Endothelial cell of umbilical vein (primary cell): ENCODE data around the gene TPCN2. TPM values are rescaled to one million over a fixed set of nuclear protein-coding genes. Genes with fewer than 3 reads are reported as not detected.

Experiments
- BruUV-seq: library from RNA; stranded (reverse); fragments of 400-500 nt; replicated peaks from 2 replicates; lab custom pipeline; 2021; lab: Mats Ljungman, UMichigan
- CTCF ChIA-PET: fragments of 300-600, 350-600 bp; sonication (Branson Sonifier 250); formaldehyde crosslinking; loops from one replicate; lab custom pipeline; 2021; ENCODE audit warnings: antibody characterized with exemption, inconsistent platforms; lab: Charles Lee
- POLR2A ChIA-PET: fragments of 300-600, 350-600 bp; sonication (Branson Sonifier 250); formaldehyde crosslinking; loops from one replicate; lab custom pipeline; 2021; ENCODE audit warnings: antibody characterized with exemption, inconsistent platforms; lab: Charles Lee
- DNase-seq: peaks from one replicate; pipeline ENCODE4 v3.0.0-alpha.2; 2011; ENCODE audit warnings: low read depth, low spot score
- FAIRE-seq: peaks from 2 replicates; lab custom pipeline; 2011; peaks lifted over from hg19 to GRCh38; lab: Jason Lieb, UNC
- H2AFZ ChIP-seq: 2 replicates; pipeline ENCODE4 v1.6.0; 2012; ENCODE audit warnings: low read depth, low read length, control low read depth, inconsistent platforms
- H3K27ac ChIP-seq: 2 replicates; pipeline ENCODE4 v1.5.1; 2011; ENCODE audit warnings: low read depth, mild to moderate bottlenecking, control low read depth, low read length, moderate library complexity; ENCODE audit not compliant: insufficient read depth
- H3K27me3 ChIP-seq, 2 experiments: 2 replicates each; pipeline versions ENCODE4 v1.6.0 to v1.6.1; 2011; ENCODE audit warnings: low read length in 2 of 2, mixed read lengths in 1 of 2; ENCODE audit not compliant: control insufficient read depth in 2 of 2, insufficient read depth in 2 of 2
- H3K36me3 ChIP-seq, 2 experiments: 2 replicates in 1 of 2; 3 replicates in 1 of 2; pipeline ENCODE4 v1.5.1; 2011; ENCODE audit warnings: low read length in 2 of 2, mild to moderate bottlenecking in 1 of 2, moderate library complexity in 1 of 2; ENCODE audit not compliant: control insufficient read depth in 2 of 2, insufficient read depth in 2 of 2; ENCODE audit errors: extremely low read depth in 1 of 2
- H3K4me1 ChIP-seq: 3 replicates; pipeline ENCODE4 v1.5.1; 2011; ENCODE audit warnings: mild to moderate bottlenecking, low read length; ENCODE audit not compliant: control insufficient read depth, insufficient read depth; ENCODE audit errors: extremely low read depth
- H3K4me2 ChIP-seq: 2 replicates; pipeline ENCODE4 v1.6.1; 2011; ENCODE audit warnings: low read length, control low read depth, mixed read lengths; ENCODE audit not compliant: insufficient read depth
- H3K4me3 ChIP-seq, 3 experiments: fragments of 200-600 bp in 1 of 3; sonication (generic), shearing (Covaris generic) in 1 of 3; replicated peaks in 1 of 3; 2 replicates each; pipeline ENCODE4 v1.5.1; 2011 to 2016; ENCODE audit warnings: control low read depth in 3 of 3, low read length in 3 of 3, mild to moderate bottlenecking in 2 of 3, inconsistent platforms in 1 of 3, low read depth in 1 of 3, moderate library complexity in 1 of 3; ENCODE audit not compliant: insufficient read depth in 1 of 3
- H3K79me2 ChIP-seq: 2 replicates; pipeline ENCODE4 v1.6.0; 2012; ENCODE audit warnings: low read length, inconsistent platforms; ENCODE audit not compliant: control insufficient read depth, insufficient read depth
- H3K9ac ChIP-seq: replicated peaks from 2 replicates; pipeline ENCODE3; 2011; ENCODE audit warnings: low read length, control low read depth; ENCODE audit not compliant: insufficient read depth; ENCODE audit errors: extremely low read depth
- H3K9me1 ChIP-seq: replicated peaks from 3 replicates; pipeline ENCODE4 v1.6.0; 2011; ENCODE audit warnings: mild to moderate bottlenecking, low read length; ENCODE audit not compliant: control insufficient read depth, insufficient read depth; ENCODE audit errors: extremely low read depth
- H3K9me3 ChIP-seq: replicated peaks from 2 replicates; pipeline ENCODE4 v1.5.1; 2012; ENCODE audit warnings: low read length, inconsistent platforms; ENCODE audit not compliant: control insufficient read depth, insufficient read depth
- H4K20me1 ChIP-seq: replicated peaks from 2 replicates; pipeline ENCODE3; 2011; ENCODE audit warnings: mild to moderate bottlenecking, low read length; ENCODE audit not compliant: control insufficient read depth, insufficient read depth; ENCODE audit errors: extremely low read depth
- EZH2 ChIP-seq: IDR thresholded peaks from 2 replicates; pipeline ENCODE4 v1.6.1; 2012; ENCODE audit warnings: borderline replicate concordance, low read depth, mild to moderate bottlenecking, moderate library complexity, low read length, inconsistent platforms; ENCODE audit not compliant: severe bottlenecking
- FOS ChIP-seq: IDR thresholded peaks from 2 replicates; pipeline ENCODE4 v1.6.1; 2011; ENCODE audit warnings: mild to moderate bottlenecking, low read length, moderate library complexity, borderline replicate concordance; ENCODE audit not compliant: insufficient read depth
- GATA2 ChIP-seq: IDR thresholded peaks from 2 replicates; pipeline ENCODE4 v1.7.0; 2011; ENCODE audit warnings: low read depth, mild to moderate bottlenecking, moderate library complexity, mixed read lengths, low read length; ENCODE audit not compliant: insufficient read length, insufficient read depth
- JUN ChIP-seq: IDR thresholded peaks from 2 replicates; pipeline ENCODE4 v1.6.1; 2011; ENCODE audit warnings: borderline replicate concordance, low read depth; ENCODE audit not compliant: insufficient read length, insufficient read depth
- MYC ChIP-seq: IDR thresholded peaks from one replicate; pipeline ENCODE4 v1.6.1; 2011; ENCODE audit warnings: mild to moderate bottlenecking, low read depth, low read length
- POLR2A ChIP-seq: IDR thresholded peaks from 2 replicates; pipeline ENCODE4 v1.6.1; 2012; ENCODE audit warnings: low read depth, mild to moderate bottlenecking, control low read depth, low read length
- POLR2AphosphoS5 ChIP-seq: IDR thresholded peaks from 2 replicates; pipeline ENCODE4 v1.6.1; 2012; ENCODE audit warnings: low read depth, mild to moderate bottlenecking, control low read depth, low read length, moderate library complexity; ENCODE audit not compliant: insufficient read depth
- dilution Hi-C: fragments of 300-500 bp; cut with MboI; formaldehyde crosslinking; loops from one replicate; pipeline ENCODE4 v1.15.0; 2019; ENCODE audit warnings: low sequenced_read_pairs; ENCODE audit not compliant: extremely low pct_ligation_motif_present
- intact Hi-C: fragments of 100-400 bp; cut with micrococcal nuclease; formaldehyde crosslinking; loops from one replicate; pipeline ENCODE4 v1.10.0; 2022
- polyA plus RNA-seq, 4 experiments: library from polyadenylated mRNA; depleted of rRNA in 3 of 4; stranded (reverse) in 3 of 4; unstranded in 1 of 4; fragments of >200 nt; gene quantifications; 2 replicates each; pipeline versions ENCODE4 v1.2.1 to v1.2.3, GENCODE V29; 2011 to 2012; ENCODE audit warnings: missing spikeins in 1 of 4
- total RNA-seq: library from RNA; stranded (reverse); gene quantifications from 2 replicates; pipeline ENCODE4 v1.2.3, GENCODE V29; 2021
- TF ChIP-seq, protein P1 (sequence below): IDR thresholded peaks from 2 replicates; pipeline ENCODE4 v1.6.1; 2011; ENCODE audit not compliant: insufficient read depth, insufficient read length
- TF ChIP-seq, protein P2 (sequence below), 2 donors: IDR thresholded peaks; 1 replicate in 1 of 2; 2 replicates in 1 of 2; pipeline ENCODE4 v1.5.1; 2011; ENCODE audit warnings: low read length in 2 of 2, mild to moderate bottlenecking in 2 of 2, moderate library complexity in 2 of 2, control low read depth in 1 of 2, inconsistent platforms in 1 of 2, low read depth in 1 of 2; ENCODE audit not compliant: insufficient read depth in 1 of 2; ENCODE audit errors: extremely low read depth in 1 of 2

The TPCN2 gene
- total and polyA plus RNA-seq, 2 donors (not counting 3 experiments of a cell fraction or from before 2014, with no cell fraction given), result 10.3 to 13.4 TPM

DNA sequence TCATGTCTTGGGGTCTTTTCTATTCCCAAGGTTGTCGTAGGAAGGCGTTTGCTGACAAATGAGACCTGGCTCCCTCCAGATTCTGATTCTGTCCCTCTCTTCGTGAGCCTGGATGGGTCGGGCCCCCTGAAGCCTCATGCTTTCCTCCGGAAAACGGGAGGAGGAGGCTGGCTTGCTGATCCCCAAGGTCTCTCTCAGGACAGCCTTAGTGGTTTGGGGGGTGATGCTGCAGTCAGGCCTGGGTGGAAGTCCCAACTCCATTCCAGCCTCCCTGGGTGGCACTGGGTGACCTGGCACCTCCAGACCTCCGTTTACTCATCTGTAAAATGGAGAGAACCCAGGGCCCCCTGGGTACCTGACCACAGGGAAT is 83.6 kb downstream of the TPCN2 start:
- H4K20me1 ChIP-seq, result no peaks in the 10 kb centered on the region
- no peaks in the 10 kb centered on the region for H3K27me3 ChIP-seq
- no peak overlapping the region for H3K4me2 ChIP-seq
- ChIA-PET CTCF (interaction anchor here (0.6 to 4.0 kb wide), 90 partner anchors 8 to 679 kb away, joined by 3 to 85 read pairs (median 4); partner anchors contain the start of genes CCND1, LTO1, MYEOV and SMIM38), POLR2A (no interaction called here)
- H3K36me3 ChIP-seq, result no peaks in the 10 kb centered on the region
- H3K9me3 ChIP-seq, result no peaks in the 10 kb centered on the region
- no peak overlapping the region for H3K27ac ChIP-seq
- no peak overlapping the region for H2AFZ ChIP-seq
- intact Hi-C loops, result no loop called here
- no peak for DNase-seq
- no peak for TF ChIP-seq POLR2A
- TF ChIP-seq GATA2, result no peak
- no peak for TF ChIP-seq FOS
- TF ChIP-seq JUN, result no peak
- no peaks in the 10 kb centered on the region for H3K4me1 ChIP-seq
- H3K9me1 ChIP-seq, result no peaks in the 10 kb centered on the region
- BruUV-seq, result no TSS peak
- dilution Hi-C loops, result no loop called here
- no peak overlapping the region for H3K4me3 ChIP-seq
- no peak for FAIRE-seq
- H3K9ac ChIP-seq, result no peak overlapping the region
- no peaks in the 10 kb centered on the region for H3K79me2 ChIP-seq

DNA sequence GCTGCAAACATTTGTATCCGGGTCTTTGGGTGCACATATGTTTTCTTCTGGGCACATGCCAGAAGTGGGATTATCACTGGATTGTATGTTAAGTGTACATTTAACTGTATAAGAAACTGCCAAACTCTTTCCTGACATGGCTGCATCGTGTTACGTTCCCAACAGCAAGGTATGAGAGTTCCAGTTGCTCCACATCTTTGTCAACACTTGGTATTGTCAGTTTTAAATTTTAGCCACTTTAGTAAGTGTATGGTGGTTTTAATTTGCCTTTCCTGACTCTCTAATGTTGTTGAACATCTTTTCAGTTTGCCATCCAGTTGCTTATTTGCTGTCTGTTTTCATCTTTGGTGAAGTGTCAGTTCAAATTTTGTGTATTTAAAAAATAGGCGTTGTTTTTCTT is 84.5 kb downstream of the TPCN2 start:
- Histone ChIP-seq H3K79me2 (no peaks in the 10 kb centered on the region), H3K9me3 (no peaks in the 10 kb centered on the region), H3K4me3 (no peak overlapping the region), H3K27me3 (no peaks in the 10 kb centered on the region), H4K20me1 (no peaks in the 10 kb centered on the region), H3K27ac (no peak overlapping the region), H3K4me1 (no peaks in the 10 kb centered on the region), H3K4me2 (no peak overlapping the region), H3K9ac (no peak overlapping the region), H3K9me1 (no peaks in the 10 kb centered on the region), H2AFZ (no peak overlapping the region), H3K36me3 (no peaks in the 10 kb centered on the region)
- ChIA-PET POLR2A (no interaction called here), CTCF (interaction anchor here (4.0 kb wide), 1 partner anchor 31 kb away, joined by 46 read pairs; no protein-coding TSS in a partner anchor)
- BruUV-seq, result no TSS peak
- DNase-seq (no peak), FAIRE-seq (no peak)
- intact Hi-C loops, result no loop called here
- dilution Hi-C loops, result no loop called here
- TF ChIP-seq, protein P1, sequence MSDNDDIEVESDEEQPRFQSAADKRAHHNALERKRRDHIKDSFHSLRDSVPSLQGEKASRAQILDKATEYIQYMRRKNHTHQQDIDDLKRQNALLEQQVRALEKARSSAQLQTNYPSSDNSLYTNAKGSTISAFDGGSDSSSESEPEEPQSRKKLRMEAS, result no peak
- TF ChIP-seq POLR2A (no peak), POLR2AphosphoS5 (no peak), GATA2 (no peak), MYC (no peak), EZH2 (no peak), FOS (no peak), JUN (no peak)
- TF ChIP-seq, protein P2, sequence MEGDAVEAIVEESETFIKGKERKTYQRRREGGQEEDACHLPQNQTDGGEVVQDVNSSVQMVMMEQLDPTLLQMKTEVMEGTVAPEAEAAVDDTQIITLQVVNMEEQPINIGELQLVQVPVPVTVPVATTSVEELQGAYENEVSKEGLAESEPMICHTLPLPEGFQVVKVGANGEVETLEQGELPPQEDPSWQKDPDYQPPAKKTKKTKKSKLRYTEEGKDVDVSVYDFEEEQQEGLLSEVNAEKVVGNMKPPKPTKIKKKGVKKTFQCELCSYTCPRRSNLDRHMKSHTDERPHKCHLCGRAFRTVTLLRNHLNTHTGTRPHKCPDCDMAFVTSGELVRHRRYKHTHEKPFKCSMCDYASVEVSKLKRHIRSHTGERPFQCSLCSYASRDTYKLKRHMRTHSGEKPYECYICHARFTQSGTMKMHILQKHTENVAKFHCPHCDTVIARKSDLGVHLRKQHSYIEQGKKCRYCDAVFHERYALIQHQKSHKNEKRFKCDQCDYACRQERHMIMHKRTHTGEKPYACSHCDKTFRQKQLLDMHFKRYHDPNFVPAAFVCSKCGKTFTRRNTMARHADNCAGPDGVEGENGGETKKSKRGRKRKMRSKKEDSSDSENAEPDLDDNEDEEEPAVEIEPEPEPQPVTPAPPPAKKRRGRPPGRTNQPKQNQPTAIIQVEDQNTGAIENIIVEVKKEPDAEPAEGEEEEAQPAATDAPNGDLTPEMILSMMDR (IDR thresholded peaks at IDR 0.05; ENCODE audit: extremely low read depth in 1 of 2, insufficient read depth in 1 of 2, low read depth in 1 of 2, low read length in 2 of 2), result no peak
